ENCODE results near the gene ZKSCAN4.
A peak's percentile ranks its signal among the peaks of the same experiment; 100 is the strongest.

Gene ZKSCAN4

DNA sequence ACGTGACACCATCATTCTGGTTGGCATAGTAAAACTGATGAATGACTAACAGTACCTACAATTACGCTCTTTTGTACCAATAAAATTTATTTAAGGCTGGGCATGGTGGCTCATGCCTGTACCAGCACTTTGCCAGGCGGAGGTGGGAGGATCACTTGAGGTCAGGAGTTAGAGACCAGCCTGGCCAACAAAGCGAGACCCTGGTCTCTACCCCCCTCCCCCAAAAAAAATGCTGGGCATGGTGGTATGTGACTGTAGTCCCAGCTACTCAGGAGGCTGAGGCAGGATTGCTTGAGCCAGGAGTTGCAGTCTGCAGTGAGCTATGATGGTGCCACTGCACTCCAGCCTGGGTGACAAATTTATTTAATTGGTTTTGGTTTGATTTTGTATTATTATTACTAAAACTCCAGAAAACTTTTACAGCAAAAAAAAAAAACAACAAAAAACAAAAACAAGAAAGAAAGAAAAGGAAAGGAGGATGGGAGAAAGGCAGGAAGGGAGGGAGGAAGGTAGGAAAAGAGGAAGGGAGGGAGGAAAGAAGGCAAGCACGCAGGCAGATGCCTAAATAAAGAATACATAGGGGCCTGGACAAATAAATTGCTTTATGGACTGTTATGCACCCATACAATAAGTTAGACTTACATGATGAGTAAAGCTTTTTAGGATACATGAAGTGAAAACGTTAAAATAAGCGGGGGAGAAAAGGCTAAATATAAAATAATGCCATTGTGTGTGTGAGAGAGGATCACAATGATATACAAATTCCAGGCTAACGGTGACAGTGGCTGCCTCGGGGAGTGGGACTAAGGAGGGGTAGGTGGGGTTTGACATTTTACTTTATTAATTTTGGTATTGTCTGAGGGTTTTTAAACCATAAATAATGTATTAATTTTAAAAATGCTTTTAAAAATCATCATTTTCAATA is 27.7 kb downstream of the ZKSCAN4 start:
- TF ChIP-seq, protein P1, sequence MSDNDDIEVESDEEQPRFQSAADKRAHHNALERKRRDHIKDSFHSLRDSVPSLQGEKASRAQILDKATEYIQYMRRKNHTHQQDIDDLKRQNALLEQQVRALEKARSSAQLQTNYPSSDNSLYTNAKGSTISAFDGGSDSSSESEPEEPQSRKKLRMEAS (IDR thresholded peaks at IDR 0.05) = no peak
- TF ChIP-seq RAD21 (IDR thresholded peaks at IDR 0.05; ENCODE audit: low read depth) (no peak), CREB1 (IDR thresholded peaks at IDR 0.05; ENCODE audit: low read depth) (no peak), YY1 (IDR thresholded peaks at IDR 0.05; ENCODE audit: low read depth) (no peak), FOXM1 (IDR thresholded peaks at IDR 0.05; ENCODE audit: borderline replicate concordance, low read depth) (no peak), TCF12 (IDR thresholded peaks at IDR 0.05; ENCODE audit: low read depth) (no peak)
- TF ChIP-seq, protein P2, sequence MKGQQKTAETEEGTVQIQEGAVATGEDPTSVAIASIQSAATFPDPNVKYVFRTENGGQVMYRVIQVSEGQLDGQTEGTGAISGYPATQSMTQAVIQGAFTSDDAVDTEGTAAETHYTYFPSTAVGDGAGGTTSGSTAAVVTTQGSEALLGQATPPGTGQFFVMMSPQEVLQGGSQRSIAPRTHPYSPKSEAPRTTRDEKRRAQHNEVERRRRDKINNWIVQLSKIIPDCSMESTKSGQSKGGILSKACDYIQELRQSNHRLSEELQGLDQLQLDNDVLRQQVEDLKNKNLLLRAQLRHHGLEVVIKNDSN (IDR thresholded peaks at IDR 0.05) = no peak

DNA sequence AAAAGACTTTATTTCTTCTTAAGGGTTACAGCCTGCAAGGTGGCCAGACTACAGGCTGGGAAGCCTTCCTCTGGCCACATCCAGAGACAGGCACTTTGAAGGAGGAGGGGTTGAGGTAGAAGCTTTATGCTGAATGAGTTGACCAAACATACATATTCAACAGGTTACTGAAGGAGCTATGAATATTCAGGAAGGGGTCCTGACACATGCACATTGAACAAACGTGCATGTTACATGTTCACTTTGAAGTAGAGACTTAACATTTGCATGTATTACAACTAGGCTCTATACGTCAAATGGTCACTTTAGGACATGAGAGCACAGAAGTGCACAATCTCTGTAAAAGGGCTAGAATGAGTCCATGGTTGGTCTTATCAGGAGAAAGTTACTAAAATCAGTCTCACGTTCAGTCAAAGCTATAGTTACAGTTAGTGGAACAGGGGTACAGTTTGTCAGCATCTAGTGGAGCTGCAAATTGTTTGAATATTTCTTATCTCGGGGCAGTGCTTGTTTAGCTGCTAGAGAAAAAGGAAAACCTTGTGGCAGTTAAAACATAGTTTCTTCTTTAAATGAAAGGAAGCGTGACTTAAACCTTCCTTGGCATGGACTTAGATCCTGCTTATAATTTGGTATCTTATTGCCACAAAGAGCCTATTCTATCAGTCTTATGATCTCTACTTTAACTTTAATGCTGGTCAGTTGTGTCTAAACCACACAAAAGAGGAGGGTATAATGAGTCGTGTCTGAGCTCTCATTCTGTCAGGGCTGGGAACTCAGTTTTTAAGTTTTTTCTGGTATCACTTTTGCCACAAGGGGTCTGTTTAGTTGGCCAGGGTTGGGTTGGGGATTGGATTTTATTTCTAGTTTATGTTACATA is 31.6 kb downstream of the ZKSCAN4 start:
- TF ChIP-seq FOXM1 (IDR thresholded peaks at IDR 0.05; ENCODE audit: borderline replicate concordance, low read depth) (no peak), TCF12 (IDR thresholded peaks at IDR 0.05; ENCODE audit: low read depth) (no peak), TAF1 (IDR thresholded peaks at IDR 0.05; ENCODE audit: low read depth) (no peak), EGR1 (IDR thresholded peaks at IDR 0.05) (no peak), NFIC (IDR thresholded peaks at IDR 0.05) (no peak), TEAD4 (IDR thresholded peaks at IDR 0.05) (no peak), RAD21 (IDR thresholded peaks at IDR 0.05; ENCODE audit: low read depth) (no peak)
- TF ChIP-seq, protein P2 (IDR thresholded peaks at IDR 0.05) = no peak

DNA sequence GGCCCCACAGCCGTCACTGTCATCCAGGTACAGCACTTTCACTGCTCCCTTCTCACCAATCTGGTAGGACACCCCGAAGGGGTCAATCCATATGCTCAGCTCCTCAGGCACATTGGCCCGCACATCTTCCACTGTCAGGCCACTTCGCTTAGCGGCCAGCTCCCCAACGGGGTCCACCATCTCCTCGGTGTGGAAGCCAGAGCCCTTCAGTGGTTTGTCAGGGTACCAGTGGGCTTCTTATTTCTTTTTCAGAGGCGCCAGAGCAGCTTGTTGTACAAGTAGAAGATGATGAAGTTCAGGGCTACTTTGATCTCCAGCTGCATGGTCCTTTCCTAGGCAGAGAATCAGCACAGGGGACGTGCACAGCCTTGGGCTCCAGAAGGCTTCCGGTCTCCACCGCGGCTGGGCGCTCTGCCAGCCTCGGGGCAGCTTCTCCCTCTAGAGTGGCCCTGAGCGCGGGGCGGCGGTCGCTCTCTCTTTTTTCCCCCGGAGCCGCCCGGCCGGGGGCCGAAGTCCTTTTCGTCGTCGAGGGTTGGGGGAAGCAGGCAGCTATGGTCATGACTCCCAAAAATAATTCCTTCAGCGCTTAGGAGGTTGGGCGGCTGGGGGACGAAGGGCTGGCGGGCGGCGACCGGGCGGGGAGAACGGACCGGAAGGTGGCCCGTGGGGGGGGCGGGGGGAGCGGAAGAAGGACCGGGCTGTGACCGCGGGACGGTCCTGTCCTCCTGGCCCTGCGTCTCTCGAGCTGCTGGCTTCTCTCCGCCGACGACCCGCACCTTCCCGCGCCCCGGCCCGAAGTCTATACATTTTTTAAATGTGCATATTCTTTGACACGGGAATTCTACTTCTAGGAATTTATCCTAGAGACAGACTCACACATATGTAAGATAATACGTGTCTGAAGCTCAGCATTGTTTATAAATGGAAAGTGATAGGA is 33.5 kb downstream of the ZKSCAN4 start:
- TF ChIP-seq TAF1 (IDR thresholded peaks at IDR 0.05; ENCODE audit: low read depth) (0 out of 2 replicates have a peak, but pooled peaks have one; percentile 33), EGR1 (IDR thresholded peaks at IDR 0.05) (no peak), EP300 (IDR thresholded peaks at IDR 0.05; ENCODE audit: borderline replicate concordance) (no peak), YY1 (IDR thresholded peaks at IDR 0.05; ENCODE audit: low read depth) (no peak)
- TF ChIP-seq, protein P1 (IDR thresholded peaks at IDR 0.05) = peak; percentile 93
- TF ChIP-seq, protein P2 (IDR thresholded peaks at IDR 0.05) = no peak
- TF ChIP-seq, protein P3, sequence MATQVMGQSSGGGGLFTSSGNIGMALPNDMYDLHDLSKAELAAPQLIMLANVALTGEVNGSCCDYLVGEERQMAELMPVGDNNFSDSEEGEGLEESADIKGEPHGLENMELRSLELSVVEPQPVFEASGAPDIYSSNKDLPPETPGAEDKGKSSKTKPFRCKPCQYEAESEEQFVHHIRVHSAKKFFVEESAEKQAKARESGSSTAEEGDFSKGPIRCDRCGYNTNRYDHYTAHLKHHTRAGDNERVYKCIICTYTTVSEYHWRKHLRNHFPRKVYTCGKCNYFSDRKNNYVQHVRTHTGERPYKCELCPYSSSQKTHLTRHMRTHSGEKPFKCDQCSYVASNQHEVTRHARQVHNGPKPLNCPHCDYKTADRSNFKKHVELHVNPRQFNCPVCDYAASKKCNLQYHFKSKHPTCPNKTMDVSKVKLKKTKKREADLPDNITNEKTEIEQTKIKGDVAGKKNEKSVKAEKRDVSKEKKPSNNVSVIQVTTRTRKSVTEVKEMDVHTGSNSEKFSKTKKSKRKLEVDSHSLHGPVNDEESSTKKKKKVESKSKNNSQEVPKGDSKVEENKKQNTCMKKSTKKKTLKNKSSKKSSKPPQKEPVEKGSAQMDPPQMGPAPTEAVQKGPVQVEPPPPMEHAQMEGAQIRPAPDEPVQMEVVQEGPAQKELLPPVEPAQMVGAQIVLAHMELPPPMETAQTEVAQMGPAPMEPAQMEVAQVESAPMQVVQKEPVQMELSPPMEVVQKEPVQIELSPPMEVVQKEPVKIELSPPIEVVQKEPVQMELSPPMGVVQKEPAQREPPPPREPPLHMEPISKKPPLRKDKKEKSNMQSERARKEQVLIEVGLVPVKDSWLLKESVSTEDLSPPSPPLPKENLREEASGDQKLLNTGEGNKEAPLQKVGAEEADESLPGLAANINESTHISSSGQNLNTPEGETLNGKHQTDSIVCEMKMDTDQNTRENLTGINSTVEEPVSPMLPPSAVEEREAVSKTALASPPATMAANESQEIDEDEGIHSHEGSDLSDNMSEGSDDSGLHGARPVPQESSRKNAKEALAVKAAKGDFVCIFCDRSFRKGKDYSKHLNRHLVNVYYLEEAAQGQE (IDR thresholded peaks at IDR 0.05; ENCODE audit: low read depth) = no peak

DNA sequence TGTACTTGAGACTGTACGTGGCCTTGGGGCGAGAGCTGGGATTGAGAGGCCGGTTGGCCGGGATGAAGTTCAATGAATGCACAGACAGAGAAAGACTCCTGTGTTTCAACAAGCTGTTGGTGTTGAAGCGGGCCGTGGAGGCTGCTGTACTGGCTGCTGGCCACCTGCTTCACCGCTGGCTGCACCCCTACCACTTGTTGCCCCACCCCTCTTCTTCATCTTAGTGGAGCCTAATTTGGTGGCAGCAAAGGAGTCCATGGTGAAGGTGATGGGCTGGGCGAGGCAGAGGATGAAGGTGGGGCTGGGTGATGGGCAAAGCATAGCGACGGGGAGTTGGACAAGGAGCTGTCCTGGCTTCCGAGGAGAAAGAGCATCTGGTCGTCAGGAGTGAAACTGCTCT is 34.2 kb downstream of the ZKSCAN4 start:
- TF ChIP-seq TAF1 (IDR thresholded peaks at IDR 0.05; ENCODE audit: low read depth) (no peak), YY1 (IDR thresholded peaks at IDR 0.05; ENCODE audit: low read depth) (no peak), EGR1 (IDR thresholded peaks at IDR 0.05) (no peak), NFIC (IDR thresholded peaks at IDR 0.05) (no peak), EP300 (IDR thresholded peaks at IDR 0.05; ENCODE audit: borderline replicate concordance) (no peak), TEAD4 (IDR thresholded peaks at IDR 0.05) (no peak), CREB1 (IDR thresholded peaks at IDR 0.05; ENCODE audit: low read depth) (no peak), ZBTB7A (IDR thresholded peaks at IDR 0.05; ENCODE audit: low read depth) (no peak), TCF12 (IDR thresholded peaks at IDR 0.05; ENCODE audit: low read depth) (no peak), CEBPB (IDR thresholded peaks at IDR 0.05) (no peak), FOXM1 (IDR thresholded peaks at IDR 0.05; ENCODE audit: borderline replicate concordance, low read depth) (no peak), RAD21 (IDR thresholded peaks at IDR 0.05; ENCODE audit: low read depth) (no peak)
- TF ChIP-seq, protein P1 (IDR thresholded peaks at IDR 0.05) = no peak
- TF ChIP-seq, protein P2 (IDR thresholded peaks at IDR 0.05) = no peak
- TF ChIP-seq, protein P3 (IDR thresholded peaks at IDR 0.05; ENCODE audit: low read depth) = no peak
